ENCODE results near the gene PTPRG.
"Not testable (repeated sequence)": the region's sequence is repeated elsewhere in the genome, so short reads cannot be mapped to it uniquely, and the experiment has no call there.

PTPRG gene

GRCh38 chr3:61808526-61808925 is 247.2 kb downstream of the PTPRG start:
- no peak for DNase-seq

GRCh38 chr3:61808999-61809398 is 247.6 kb downstream of the PTPRG start:
- no peak for DNase-seq

- DNase-seq: no peak
These were observed 248.5 kb downstream of the PTPRG start for GRCh38 chr3:61809879-61810278.

- DNase-seq: no peak
These were observed 249.7 kb downstream of the PTPRG start for GRCh38 chr3:61810953-61811497.

- DNase-seq: no peak
These were observed 250.3 kb downstream of the PTPRG start for GRCh38 chr3:61811652-61812051.

- DNase-seq: no peak
These were observed 250.7 kb downstream of the PTPRG start for GRCh38 chr3:61812085-61812484.

- no peak for DNase-seq
These were observed 251.1 kb downstream of the PTPRG start for GRCh38 chr3:61812517-61812916.

- no peak for DNase-seq
These were observed 252.3 kb downstream of the PTPRG start for GRCh38 chr3:61813636-61814035.

- DNase-seq: no peak
These were observed 253.3 kb downstream of the PTPRG start for GRCh38 chr3:61814674-61815073.

GRCh38 chr3:61816304-61816703 is 254.9 kb downstream of the PTPRG start:
- DNase-seq: not testable (repeated sequence)

- no peak for DNase-seq
These were observed 258.5 kb downstream of the PTPRG start for GRCh38 chr3:61819861-61820260.

GRCh38 chr3:61820306-61820992 is 259.1 kb downstream of the PTPRG start:
- no peak for DNase-seq

- no peak for DNase-seq
These were observed 260.5 kb downstream of the PTPRG start for GRCh38 chr3:61821823-61822251.

- DNase-seq: no peak
These were observed 261.2 kb downstream of the PTPRG start for GRCh38 chr3:61822588-61822987.

- DNase-seq: no peak
These were observed 263.3 kb downstream of the PTPRG start for GRCh38 chr3:61824553-61825135.

GRCh38 chr3:61826161-61826560 is 264.8 kb downstream of the PTPRG start:
- no peak for DNase-seq

- no peak for DNase-seq
These were observed 267.0 kb downstream of the PTPRG start for GRCh38 chr3:61828184-61828874.

GRCh38 chr3:61828880-61829721 is 267.7 kb downstream of the PTPRG start:
- no peak for DNase-seq

- no peak for DNase-seq
These were observed 268.5 kb downstream of the PTPRG start for GRCh38 chr3:61829722-61830350.

GRCh38 chr3:61831973-61832372 is 270.6 kb downstream of the PTPRG start:
- no peak for DNase-seq

- DNase-seq: no peak
These were observed 271.2 kb downstream of the PTPRG start for GRCh38 chr3:61832375-61833229.

GRCh38 chr3:61839256-61839655 is 277.9 kb downstream of the PTPRG start:
- no peak for DNase-seq

Measured in NCI-H187 treated with DMSO at 0.1 percent for 48 hours (cell line).